HepG2 (cell line): ENCODE data around the gene HYAL2. TPM values are rescaled to one million over a fixed set of nuclear protein-coding genes. Genes with fewer than 3 reads are reported as not detected.

Experiments used
- AFF4 ChIP-seq: sonication (generic); formaldehyde crosslinking; IDR thresholded peaks from 2 replicates; pipeline ENCODE4 v1.4.0; 2020; ENCODE audit warnings: missing genetic modification reagents
- CCAR2 ChIP-seq: fragments of 200-400 bp; formaldehyde crosslinking; optimal IDR thresholded peaks from 2 replicates; pipeline ENCODE3; 2018; ENCODE audit warnings: low read depth, mild to moderate bottlenecking, low read length, moderate library complexity
- GLI4 ChIP-seq: sonication (generic); formaldehyde crosslinking; IDR thresholded peaks from 2 replicates; pipeline ENCODE4 v1.5.1; 2020; ENCODE audit warnings: missing genetic modification reagents, mild to moderate bottlenecking, moderate library complexity, borderline replicate concordance
- ISL2 ChIP-seq: sonication (generic); formaldehyde crosslinking; IDR thresholded peaks from 2 replicates; pipeline ENCODE4 v1.5.0; 2020; ENCODE audit warnings: missing genetic modification reagents
- MIER2 ChIP-seq: IDR thresholded peaks from 2 replicates; pipeline ENCODE4 v1.6.1; 2016; ENCODE audit warnings: missing biosample characterization, missing genetic modification reagents
- NONO ChIP-seq, 2 experiments: fragments of 450-650 bp in 1 of 2; sonication (generic) in 1 of 2; formaldehyde crosslinking in 1 of 2; IDR thresholded peaks in 1 of 2; conservative IDR thresholded peaks in 1 of 2; 2 replicates each; pipeline versions ENCODE4 v1.6.1 to v1.8.0; 2017 to 2022; ENCODE audit warnings: mild to moderate bottlenecking in 1 of 2, missing genetic modification reagents in 1 of 2, moderate library complexity in 1 of 2
- PITX1 ChIP-seq: sonication (generic); formaldehyde crosslinking; IDR thresholded peaks from 2 replicates; pipeline ENCODE4 v1.5.1; 2020; ENCODE audit warnings: mild to moderate bottlenecking, missing genetic modification reagents
- POGZ ChIP-seq: sonication (generic); formaldehyde crosslinking; IDR thresholded peaks from 2 replicates; pipeline ENCODE4 v1.4.0; 2020; ENCODE audit warnings: mild to moderate bottlenecking, missing genetic modification reagents
- SP2 ChIP-seq: sonication (generic); formaldehyde crosslinking; IDR thresholded peaks from 2 replicates; pipeline ENCODE4 v1.5.1; 2020; ENCODE audit warnings: mild to moderate bottlenecking, missing genetic modification reagents
- ZBED4 ChIP-seq: sonication (generic); formaldehyde crosslinking; IDR thresholded peaks from 2 replicates; pipeline ENCODE4 v1.4.0; 2020; ENCODE audit warnings: missing genetic modification reagents, borderline replicate concordance
- ZBTB8A ChIP-seq: sonication (generic); formaldehyde crosslinking; IDR thresholded peaks from 2 replicates; pipeline ENCODE4 v1.4.0; 2020; ENCODE audit warnings: mild to moderate bottlenecking, low read depth, missing genetic modification reagents, borderline replicate concordance
- ZFP90 ChIP-seq: sonication (generic); formaldehyde crosslinking; IDR thresholded peaks from 2 replicates; pipeline ENCODE4 v1.8.0; 2022; ENCODE audit warnings: missing genetic modification reagents, mild to moderate bottlenecking, inconsistent platforms, borderline replicate concordance
- polyA plus RNA-seq, 8 experiments: library from polyadenylated mRNA; depleted of rRNA in 3 of 8; stranded (reverse) in 7 of 8; unstranded in 1 of 8; fragments of >200 nt; fragmentation: Illumina TruSeq in 4 of 8; extraction: Trizol in 4 of 8; gene quantifications; 2 replicates each; pipeline versions ENCODE4 v1.2.1 to v1.2.3, GENCODE V29; 2011 to 2016; ENCODE audit warnings: low read depth in 4 of 8, missing spikeins in 1 of 8, mixed read lengths in 1 of 8; ENCODE audit not compliant: insufficient read depth in 1 of 8
- total RNA-seq, 5 experiments: library from RNA; depleted of rRNA; stranded (reverse); fragments of >200 nt; fragmentation: Illumina TruSeq; extraction: Trizol; gene quantifications; 2 replicates each; pipeline ENCODE4 v1.2.3, GENCODE V29; 2016; ENCODE audit warnings: low read depth in 1 of 5
- TF ChIP-seq, protein P1 (sequence below): sonication (generic); formaldehyde crosslinking; IDR thresholded peaks from 2 replicates; pipeline ENCODE4 v1.4.0; 2020; ENCODE audit warnings: mild to moderate bottlenecking, missing genetic modification reagents
- TF ChIP-seq, protein P2 (sequence below): sonication (generic); formaldehyde crosslinking; IDR thresholded peaks from 2 replicates; pipeline ENCODE4 v1.4.0; 2020; ENCODE audit warnings: missing genetic modification reagents
- TF ChIP-seq, protein P3 (sequence below): sonication (generic); formaldehyde crosslinking; IDR thresholded peaks from 2 replicates; pipeline ENCODE4 v1.8.1; 2023; ENCODE audit warnings: mild to moderate bottlenecking, missing genetic modification reagents

HYAL2 gene
- total and polyA plus RNA-seq, 2 of the 13 experiments (the other 11 are each of a cell fraction or from before 2014, with no cell fraction given) = 76.2 to 102 TPM

- no peak for TF ChIP-seq NONO (IDR thresholded peaks at IDR 0.05)
- no peak for TF ChIP-seq NONO (CRISPR knock-in tag; conservative IDR thresholded peaks at IDR 0.05)
- TF ChIP-seq ISL2 (CRISPR knock-in tag) = no peak
- TF ChIP-seq ZFP90 (CRISPR knock-in tag) = no peak
- TF ChIP-seq, protein P1, sequence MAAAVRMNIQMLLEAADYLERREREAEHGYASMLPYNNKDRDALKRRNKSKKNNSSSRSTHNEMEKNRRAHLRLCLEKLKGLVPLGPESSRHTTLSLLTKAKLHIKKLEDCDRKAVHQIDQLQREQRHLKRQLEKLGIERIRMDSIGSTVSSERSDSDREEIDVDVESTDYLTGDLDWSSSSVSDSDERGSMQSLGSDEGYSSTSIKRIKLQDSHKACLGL (CRISPR knock-in tag) = no peak
- TF ChIP-seq, protein P2, sequence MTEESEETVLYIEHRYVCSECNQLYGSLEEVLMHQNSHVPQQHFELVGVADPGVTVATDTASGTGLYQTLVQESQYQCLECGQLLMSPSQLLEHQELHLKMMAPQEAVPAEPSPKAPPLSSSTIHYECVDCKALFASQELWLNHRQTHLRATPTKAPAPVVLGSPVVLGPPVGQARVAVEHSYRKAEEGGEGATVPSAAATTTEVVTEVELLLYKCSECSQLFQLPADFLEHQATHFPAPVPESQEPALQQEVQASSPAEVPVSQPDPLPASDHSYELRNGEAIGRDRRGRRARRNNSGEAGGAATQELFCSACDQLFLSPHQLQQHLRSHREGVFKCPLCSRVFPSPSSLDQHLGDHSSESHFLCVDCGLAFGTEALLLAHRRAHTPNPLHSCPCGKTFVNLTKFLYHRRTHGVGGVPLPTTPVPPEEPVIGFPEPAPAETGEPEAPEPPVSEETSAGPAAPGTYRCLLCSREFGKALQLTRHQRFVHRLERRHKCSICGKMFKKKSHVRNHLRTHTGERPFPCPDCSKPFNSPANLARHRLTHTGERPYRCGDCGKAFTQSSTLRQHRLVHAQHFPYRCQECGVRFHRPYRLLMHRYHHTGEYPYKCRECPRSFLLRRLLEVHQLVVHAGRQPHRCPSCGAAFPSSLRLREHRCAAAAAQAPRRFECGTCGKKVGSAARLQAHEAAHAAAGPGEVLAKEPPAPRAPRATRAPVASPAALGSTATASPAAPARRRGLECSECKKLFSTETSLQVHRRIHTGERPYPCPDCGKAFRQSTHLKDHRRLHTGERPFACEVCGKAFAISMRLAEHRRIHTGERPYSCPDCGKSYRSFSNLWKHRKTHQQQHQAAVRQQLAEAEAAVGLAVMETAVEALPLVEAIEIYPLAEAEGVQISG (CRISPR knock-in tag) = no peak
- 0 out of 2 replicates have a peak, but pooled peaks have one; percentile 31 for TF ChIP-seq PITX1 (CRISPR knock-in tag)
- no peak for TF ChIP-seq MIER2 (CRISPR knock-in tag)
- no peak for TF ChIP-seq AFF4 (CRISPR knock-in tag)
- no peak for TF ChIP-seq ZBED4 (CRISPR knock-in tag)
- TF ChIP-seq POGZ (CRISPR knock-in tag) = no peak
- TF ChIP-seq, protein P3, sequence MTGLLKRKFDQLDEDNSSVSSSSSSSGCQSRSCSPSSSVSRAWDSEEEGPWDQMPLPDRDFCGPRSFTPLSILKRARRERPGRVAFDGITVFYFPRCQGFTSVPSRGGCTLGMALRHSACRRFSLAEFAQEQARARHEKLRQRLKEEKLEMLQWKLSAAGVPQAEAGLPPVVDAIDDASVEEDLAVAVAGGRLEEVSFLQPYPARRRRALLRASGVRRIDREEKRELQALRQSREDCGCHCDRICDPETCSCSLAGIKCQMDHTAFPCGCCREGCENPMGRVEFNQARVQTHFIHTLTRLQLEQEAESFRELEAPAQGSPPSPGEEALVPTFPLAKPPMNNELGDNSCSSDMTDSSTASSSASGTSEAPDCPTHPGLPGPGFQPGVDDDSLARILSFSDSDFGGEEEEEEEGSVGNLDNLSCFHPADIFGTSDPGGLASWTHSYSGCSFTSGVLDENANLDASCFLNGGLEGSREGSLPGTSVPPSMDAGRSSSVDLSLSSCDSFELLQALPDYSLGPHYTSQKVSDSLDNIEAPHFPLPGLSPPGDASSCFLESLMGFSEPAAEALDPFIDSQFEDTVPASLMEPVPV (CRISPR knock-in tag) = no peak
- no peak for TF ChIP-seq GLI4 (CRISPR knock-in tag)
- TF ChIP-seq ZBTB8A (CRISPR knock-in tag) = 0 out of 2 replicates have a peak, but pooled peaks have one; percentile 63
- no peak for TF ChIP-seq CCAR2
- TF ChIP-seq SP2 (CRISPR knock-in tag) = no peak
Measured at GRCh38 chr3:50345586-50346234, 23.2 kb upstream of the HYAL2 start, which contains the start of gene ZMYND10 (continued).
